CD8-positive, alpha-beta memory T cell (primary cell): ENCODE data around the gene SHMT1. TPM values are rescaled to one million over a fixed set of nuclear protein-coding genes. Genes with fewer than 3 reads are reported as not detected.
A peak's percentile ranks its signal among the peaks of the same experiment; 100 is the strongest.
"Not testable (repeated sequence)": the region's sequence is repeated elsewhere in the genome, so short reads cannot be mapped to it uniquely, and the experiment has no call there.

Experiments used
- CTCF ChIA-PET: fragments of 350-600 bp; sonication (Branson Sonifier 250); formaldehyde crosslinking; loops from one replicate; lab custom pipeline; 2021; ENCODE audit warnings: antibody characterized with exemption; lab: Charles Lee
- POLR2A ChIA-PET: fragments of 350-600 bp; sonication (Branson Sonifier 250); formaldehyde crosslinking; loops from one replicate; lab custom pipeline; 2021; ENCODE audit warnings: antibody characterized with exemption; lab: Charles Lee
- DNase-seq, 5 donors: peaks; one replicate each; pipeline versions ENCODE4 v3.0.0 to v3.0.0-alpha.2; 2020 to 2022; ENCODE audit warnings: mixed read lengths in 1 of 5
- H3K27ac ChIP-seq: one replicate; pipeline ENCODE4 v1.7.0; 2013; ENCODE audit warnings: low read depth, mild to moderate bottlenecking, low read length, moderate library complexity
- H3K27me3 ChIP-seq: 2 replicates; pipeline ENCODE4 v1.7.0; 2013; ENCODE audit warnings: low read length, mild to moderate bottlenecking; ENCODE audit not compliant: insufficient read depth, poor library complexity, severe bottlenecking
- H3K36me3 ChIP-seq: 2 replicates; pipeline ENCODE4 v1.7.0; 2013; ENCODE audit warnings: mild to moderate bottlenecking, low read length, moderate library complexity; ENCODE audit not compliant: insufficient read depth
- H3K4me1 ChIP-seq: 2 replicates; pipeline ENCODE4 v1.7.0; 2013; ENCODE audit warnings: mild to moderate bottlenecking, low read length, moderate library complexity; ENCODE audit not compliant: insufficient read depth
- H3K4me3 ChIP-seq: 2 replicates; pipeline ENCODE4 v1.7.0; 2013; ENCODE audit warnings: mild to moderate bottlenecking, low read length
- H3K9me3 ChIP-seq: 2 replicates; pipeline ENCODE4 v1.7.0; 2013; ENCODE audit warnings: mild to moderate bottlenecking, low read length
- H3K27ac Mint-ChIP-seq, 8 donors: one replicate each; pipeline ENCODE4 v1.8.0; 2020 to 2021; ENCODE audit warnings: mixed read lengths in 8 of 8, mild to moderate bottlenecking in 6 of 8, inconsistent platforms in 3 of 8, moderate library complexity in 3 of 8
- H3K27me3 Mint-ChIP-seq, 2 donors: one replicate each; pipeline ENCODE4 v1.8.0; 2020 to 2021; ENCODE audit warnings: mixed read lengths in 2 of 2, mild to moderate bottlenecking in 1 of 2, moderate library complexity in 1 of 2
- H3K36me3 Mint-ChIP-seq, 3 donors: one replicate each; pipeline ENCODE4 v1.8.0; 2020 to 2021; ENCODE audit warnings: mixed read lengths in 3 of 3, inconsistent platforms in 1 of 3, mild to moderate bottlenecking in 1 of 3
- H3K4me1 Mint-ChIP-seq, 3 donors: one replicate each; pipeline ENCODE4 v1.8.0; 2020 to 2021; ENCODE audit warnings: mixed read lengths in 3 of 3, inconsistent platforms in 1 of 3, mild to moderate bottlenecking in 1 of 3
- H3K4me3 Mint-ChIP-seq, 7 donors: one replicate each; pipeline ENCODE4 v1.8.0; 2020 to 2021; ENCODE audit warnings: mixed read lengths in 7 of 7, mild to moderate bottlenecking in 6 of 7, moderate library complexity in 4 of 7, inconsistent platforms in 2 of 7
- H3K9me3 Mint-ChIP-seq, 5 donors: one replicate each; pipeline ENCODE4 v1.8.0; 2020 to 2022; ENCODE audit warnings: mixed read lengths in 5 of 5, mild to moderate bottlenecking in 3 of 5, moderate library complexity in 2 of 5, inconsistent platforms in 1 of 5
- polyA plus RNA-seq: library from polyadenylated mRNA; unstranded; fragments of 300-500 nt; fragmentation: Illumina TruSeq; gene quantifications from one replicate; pipeline ENCODE4 v1.2.3, GENCODE V29; 2021
- total RNA-seq, 2 experiments: library from RNA; stranded (reverse); gene quantifications; one replicate each; pipeline ENCODE4 v1.2.3, GENCODE V29; 2021

Gene SHMT1
- total RNA-seq = 10 to 100 TPM; 42.4 to 43.8 TPM
- 28.8 TPM for polyA plus RNA-seq

GRCh38 chr17:18363101-18364049 lies at the start of gene SHMT1:
Gene SHMT1 (minus strand): TSS chr17:18363550. CDS start chr17:18355981, 7,569 bp downstream.
- H3K9me3 Mint-ChIP-seq = no peaks in the 10 kb centered on the region
- Histone ChIP-seq H3K4me3 (peak within 1 kb of the TSS; percentile 78), H3K27me3 (no peaks in the 10 kb centered on the region), H3K27ac (peak within 1 kb of the TSS; percentile 47), H3K9me3 (no peaks in the 10 kb centered on the region), H3K4me1 (peaks cover 8% of the 10 kb centered on the region), H3K36me3 (no peaks in the 10 kb centered on the region)
- H3K27ac Mint-ChIP-seq = peak within 1 kb of the TSS; percentile 61 to 94 (median 78)
- H3K27me3 Mint-ChIP-seq = no peaks in the 10 kb centered on the region
- POLR2A ChIA-PET = interaction anchor here (0.9 to 1.4 kb wide), 4 partner anchors 12 to 180 kb away, joined by 3 to 7 read pairs (median 5); partner anchors contain the start of genes ALKBH5, MIEF2, SMCR8 and TOP3A
- peaks cover 0 to 7% (median 0%) of the 10 kb centered on the region in 3 donors for H3K36me3 Mint-ChIP-seq
- CTCF ChIA-PET = interaction anchor here (0.9 to 1.0 kb wide), 3 partner anchors 17 to 180 kb away, joined by 3 to 4 read pairs (median 3); partner anchors contain the start of gene ALKBH5
- peak within 1 kb of the TSS; percentile 89 to 98 (median 93) for H3K4me3 Mint-ChIP-seq
- peak; percentile 87 to 92 (median 90) for DNase-seq
- peaks cover 13 to 20% (median 17%) of the 10 kb centered on the region in 3 donors for H3K4me1 Mint-ChIP-seq

- CTCF ChIA-PET, H3K36me3 ChIP-seq, H3K9me3 ChIP-seq, POLR2A ChIA-PET, H3K27me3 Mint-ChIP-seq, H3K36me3 Mint-ChIP-seq, H3K27me3 ChIP-seq, H3K9me3 Mint-ChIP-seq, H3K4me1 ChIP-seq, H3K27ac Mint-ChIP-seq, H3K4me3 Mint-ChIP-seq, DNase-seq, H3K27ac ChIP-seq: not testable (repeated sequence)
- peaks cover 19 to 31% (median 25%) of the 10 kb centered on the region in 3 donors for H3K4me1 Mint-ChIP-seq
- H3K4me3 ChIP-seq = peak overlapping the region; percentile 53
Observed at GRCh38 chr17:18412001-18412538, 48.7 kb upstream of the SHMT1 start.

GRCh38 chr17:18411377-18411864 lies 48.1 kb upstream of the SHMT1 start:
- Mint-ChIP-seq H3K4me1 (peaks cover 19 to 31% (median 25%) of the 10 kb centered on the region in 3 donors), H3K4me3 (peak overlapping the region; percentile 87 to 98 (median 93)), H3K27ac (peak overlapping the region; percentile 36 to 96 (median 89))
- H3K9me3 Mint-ChIP-seq, H3K36me3 Mint-ChIP-seq, H3K9me3 ChIP-seq, H3K27me3 Mint-ChIP-seq, H3K27ac ChIP-seq, H3K27me3 ChIP-seq, H3K4me1 ChIP-seq, POLR2A ChIA-PET, H3K36me3 ChIP-seq, CTCF ChIA-PET: not testable (repeated sequence)
- H3K4me3 ChIP-seq = peak overlapping the region; percentile 53
- peak in 1 of 5 donors; percentile 42 for DNase-seq

- H3K9me3 Mint-ChIP-seq, H3K36me3 Mint-ChIP-seq, CTCF ChIA-PET, H3K36me3 ChIP-seq, H3K27me3 ChIP-seq, POLR2A ChIA-PET, DNase-seq, H3K4me1 ChIP-seq, H3K27ac ChIP-seq, H3K4me3 ChIP-seq, H3K9me3 ChIP-seq, H3K27me3 Mint-ChIP-seq: not testable (repeated sequence)
- H3K27ac Mint-ChIP-seq = peak overlapping the region in 5 of 8 donors; percentile 15 to 73 (median 54)
- peaks cover 19 to 31% (median 25%) of the 10 kb centered on the region in 3 donors for H3K4me1 Mint-ChIP-seq
- H3K4me3 Mint-ChIP-seq = peak overlapping the region; percentile 54 to 98 (median 88)
Observed at GRCh38 chr17:18410736-18411135, 47.4 kb upstream of the SHMT1 start.

GRCh38 chr17:18409321-18409720 lies 46.0 kb upstream of the SHMT1 start:
- Mint-ChIP-seq H3K27ac (peak overlapping the region; percentile 1 to 91 (median 37)), H3K4me3 (peak overlapping the region in 5 of 7 donors; percentile 10 to 77 (median 54)), H3K4me1 (peaks cover 19 to 31% (median 25%) of the 10 kb centered on the region in 3 donors)
- H3K9me3 Mint-ChIP-seq, H3K36me3 ChIP-seq, H3K4me1 ChIP-seq, CTCF ChIA-PET, H3K9me3 ChIP-seq, DNase-seq, H3K27me3 Mint-ChIP-seq, H3K27ac ChIP-seq, H3K27me3 ChIP-seq, POLR2A ChIA-PET, H3K4me3 ChIP-seq, H3K36me3 Mint-ChIP-seq: not testable (repeated sequence)

GRCh38 chr17:18408906-18409305 lies 45.6 kb upstream of the SHMT1 start:
- peak overlapping the region in 5 of 7 donors; percentile 10 to 77 (median 44) for H3K4me3 Mint-ChIP-seq
- H3K36me3 ChIP-seq, H3K27me3 Mint-ChIP-seq, DNase-seq, H3K27ac ChIP-seq, H3K27me3 ChIP-seq, H3K9me3 ChIP-seq, CTCF ChIA-PET, H3K4me1 ChIP-seq, H3K4me3 ChIP-seq, H3K9me3 Mint-ChIP-seq, H3K36me3 Mint-ChIP-seq, POLR2A ChIA-PET: not testable (repeated sequence)
- H3K4me1 Mint-ChIP-seq = peaks cover 19 to 31% (median 24%) of the 10 kb centered on the region in 3 donors
- peak overlapping the region; percentile 1 to 91 (median 37) for H3K27ac Mint-ChIP-seq

GRCh38 chr17:18403604-18404003 lies 40.3 kb upstream of the SHMT1 start:
- DNase-seq, CTCF ChIA-PET, H3K27me3 Mint-ChIP-seq, H3K9me3 Mint-ChIP-seq, H3K4me3 Mint-ChIP-seq, H3K36me3 ChIP-seq, H3K36me3 Mint-ChIP-seq, H3K27ac Mint-ChIP-seq, H3K27me3 ChIP-seq, H3K9me3 ChIP-seq, H3K4me1 Mint-ChIP-seq, POLR2A ChIA-PET, H3K4me3 ChIP-seq, H3K27ac ChIP-seq, H3K4me1 ChIP-seq: not testable (repeated sequence)

GRCh38 chr17:18403166-18403565 lies 39.8 kb upstream of the SHMT1 start:
- CTCF ChIA-PET, POLR2A ChIA-PET, H3K27ac Mint-ChIP-seq, H3K27me3 ChIP-seq, H3K36me3 ChIP-seq, H3K27ac ChIP-seq, H3K9me3 ChIP-seq, DNase-seq, H3K36me3 Mint-ChIP-seq, H3K4me1 Mint-ChIP-seq, H3K4me1 ChIP-seq, H3K4me3 ChIP-seq, H3K9me3 Mint-ChIP-seq, H3K4me3 Mint-ChIP-seq, H3K27me3 Mint-ChIP-seq: not testable (repeated sequence)
